Naive thymus-derived CD8-positive, alpha-beta T cell (primary cell): Measurements from ENCODE around the gene MDM4. TPM values are rescaled to one million over a fixed set of nuclear protein-coding genes. Genes with fewer than 3 reads are reported as not detected.

Source experiments
- ATAC-seq, 2 donors: fragments of 150-1000 bp; cut with Tn5 transposase in 1 of 2; sonication (Bioruptor Pico), chemical (Tn5 transposase) in 1 of 2; 1 replicate in 1 of 2; 2 replicates in 1 of 2; pipeline ENCODE4 v1.10.0; 2021; ENCODE audit warnings: mild to moderate bottlenecking in 2 of 2, moderate library complexity in 2 of 2
- POLR2A ChIA-PET: fragments of 350-600 bp; sonication (Branson Sonifier 250); formaldehyde crosslinking; loops from one replicate; lab custom pipeline; 2021; ENCODE audit warnings: antibody characterized with exemption; lab: Charles Lee
- DNase-seq, 10 donors: peaks; one replicate each; pipeline versions ENCODE4 v3.0.0 to v3.0.0-alpha.2; 2020 to 2022
- H3K27ac Mint-ChIP-seq, 10 donors: one replicate each; pipeline ENCODE4 v1.8.0; 2020 to 2022; ENCODE audit warnings: mild to moderate bottlenecking in 10 of 10, mixed read lengths in 10 of 10, moderate library complexity in 4 of 10, inconsistent platforms in 1 of 10
- H3K27me3 Mint-ChIP-seq, 5 donors: one replicate each; pipeline ENCODE4 v1.8.0; 2021 to 2022; ENCODE audit warnings: mixed read lengths in 5 of 5
- H3K36me3 Mint-ChIP-seq, 3 donors: one replicate each; pipeline ENCODE4 v1.8.0; 2020 to 2022; ENCODE audit warnings: mixed read lengths in 3 of 3, mild to moderate bottlenecking in 2 of 3, inconsistent platforms in 1 of 3
- H3K4me1 Mint-ChIP-seq, 4 donors: one replicate each; pipeline ENCODE4 v1.8.0; 2021 to 2022; ENCODE audit warnings: mixed read lengths in 4 of 4
- H3K4me3 Mint-ChIP-seq, 10 donors: one replicate each; pipeline ENCODE4 v1.8.0; 2020 to 2022; ENCODE audit warnings: mild to moderate bottlenecking in 10 of 10, mixed read lengths in 10 of 10, moderate library complexity in 6 of 10, inconsistent platforms in 1 of 10
- H3K9me3 Mint-ChIP-seq, 9 donors: one replicate each; pipeline ENCODE4 v1.8.0; 2020 to 2022; ENCODE audit warnings: mixed read lengths in 9 of 9, mild to moderate bottlenecking in 3 of 9, inconsistent platforms in 1 of 9, moderate library complexity in 1 of 9
- polyA plus RNA-seq, 3 donors: library from polyadenylated mRNA; unstranded; fragments of 300-500 nt; fragmentation: Illumina TruSeq; gene quantifications; one replicate each; pipeline ENCODE4 v1.2.3, GENCODE V29; 2021
- total RNA-seq, 8 experiments: library from RNA in 2 of 8; stranded (reverse) in 2 of 8; gene quantifications; one replicate each; pipeline ENCODE4 v1.2.3 and lab custom pipeline; 2021 to 2026

MDM4 gene, protein sequence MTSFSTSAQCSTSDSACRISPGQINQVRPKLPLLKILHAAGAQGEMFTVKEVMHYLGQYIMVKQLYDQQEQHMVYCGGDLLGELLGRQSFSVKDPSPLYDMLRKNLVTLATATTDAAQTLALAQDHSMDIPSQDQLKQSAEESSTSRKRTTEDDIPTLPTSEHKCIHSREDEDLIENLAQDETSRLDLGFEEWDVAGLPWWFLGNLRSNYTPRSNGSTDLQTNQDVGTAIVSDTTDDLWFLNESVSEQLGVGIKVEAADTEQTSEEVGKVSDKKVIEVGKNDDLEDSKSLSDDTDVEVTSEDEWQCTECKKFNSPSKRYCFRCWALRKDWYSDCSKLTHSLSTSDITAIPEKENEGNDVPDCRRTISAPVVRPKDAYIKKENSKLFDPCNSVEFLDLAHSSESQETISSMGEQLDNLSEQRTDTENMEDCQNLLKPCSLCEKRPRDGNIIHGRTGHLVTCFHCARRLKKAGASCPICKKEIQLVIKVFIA
- 100 to 1,000 TPM; 243 to 272 TPM for total RNA-seq
- 10 to 100 TPM; 10.0 to 23.1 (median 10.7) TPM for polyA plus RNA-seq
- total RNA-seq (lab: John Stamatoyannopoulos, UW) = 125 to 417 (median 239) reads per million in 6 experiments

GRCh38 chr1:204516180-204516879 is at the start of gene MDM4:
TSS of gene MDM4 (plus strand) at chr1:204516406. CDS start at chr1:204525519, 9,113 bp downstream.
- ATAC-seq = peak; percentile 71 to 78
- DNase-seq = peak; percentile 75 to 96 (median 92)
- POLR2A ChIA-PET = interaction anchor here (0.6 to 7.8 kb wide), 24 partner anchors 10 to 958 kb away, joined by 3 to 171 read pairs (median 5); partner anchors contain the start of genes LAX1 and PIK3C2B
- Mint-ChIP-seq H3K27ac (peak within 1 kb of the TSS in 4 of 10 donors; percentile 21 to 99 (median 76)), H3K36me3 (peaks cover 0 to 28% (median 13%) of the 10 kb centered on the region in 3 donors), H3K27me3 (no peaks in the 10 kb centered on the region), H3K9me3 (no peaks in the 10 kb centered on the region), H3K4me1 (peaks cover 19 to 74% (median 62%) of the 10 kb centered on the region in 4 donors), H3K4me3 (no peak within 1 kb of the TSS)

DNA sequence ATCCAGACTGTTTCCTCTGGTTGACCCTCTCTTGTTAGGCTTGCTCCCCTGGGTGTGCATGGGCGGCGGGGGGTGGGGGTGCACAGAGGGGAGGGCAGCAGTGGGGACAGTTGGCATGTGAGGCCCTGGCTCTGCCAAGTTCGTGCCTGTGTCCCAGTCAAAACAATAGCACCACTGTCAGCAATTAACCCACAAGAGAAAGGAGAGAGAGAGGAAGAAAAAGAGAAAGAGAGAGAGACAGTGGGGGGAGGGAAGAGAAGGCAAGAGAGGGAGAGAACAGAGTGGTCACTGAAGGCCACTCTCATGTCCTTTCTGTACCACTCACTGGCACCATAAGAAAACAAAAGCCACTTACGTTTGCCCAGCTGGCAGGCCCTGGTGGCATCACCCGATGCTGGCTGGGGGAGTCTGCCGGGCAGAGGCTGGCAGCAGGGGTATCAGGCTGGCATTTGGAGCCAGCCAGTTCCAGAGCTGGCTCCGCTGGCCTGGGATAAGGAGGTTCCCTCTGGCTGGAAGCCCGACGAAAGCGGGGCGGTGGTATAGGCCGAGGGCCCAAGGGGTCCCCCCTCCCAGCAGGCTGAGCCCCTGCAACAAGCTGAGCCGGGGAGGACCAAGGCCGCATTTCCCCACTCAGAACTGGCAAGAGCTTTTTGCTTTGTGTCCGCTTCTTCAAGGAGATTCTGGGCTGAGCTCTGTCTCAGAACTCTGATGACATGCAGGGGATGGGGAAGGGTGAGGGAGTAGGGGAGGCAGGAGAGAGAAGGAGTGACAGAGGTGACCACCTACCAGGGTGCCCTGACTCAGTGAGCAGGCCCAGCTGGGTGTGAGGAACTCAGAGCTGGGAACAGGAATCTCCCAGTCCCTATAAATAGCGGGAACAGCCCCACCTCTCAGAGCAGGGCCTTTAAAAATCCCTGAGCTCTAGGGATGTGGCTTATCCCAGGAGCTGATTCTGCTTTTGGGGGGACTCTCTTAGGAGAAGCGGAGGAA is 49.5 kb upstream of the MDM4 start:
- DNase-seq = no peak
- H3K4me3 Mint-ChIP-seq = no peak overlapping the region
- H3K9me3 Mint-ChIP-seq = no peaks in the 10 kb centered on the region
- peaks cover 20 to 53% (median 45%) of the 10 kb centered on the region in 4 donors for H3K4me1 Mint-ChIP-seq
- peak overlapping the region in 1 of 10 donors; percentile 40 for H3K27ac Mint-ChIP-seq
- no peaks in the 10 kb centered on the region for H3K27me3 Mint-ChIP-seq
- POLR2A ChIA-PET = interaction anchor here (0.6 to 0.9 kb wide), 3 partner anchors 10 to 27 kb away, joined by 3 to 5 read pairs (median 3); partner anchors contain the start of gene PIK3C2B
- peaks cover 9 to 46% (median 27%) of the 10 kb centered on the region in 3 donors for H3K36me3 Mint-ChIP-seq
- no peak for ATAC-seq

DNA sequence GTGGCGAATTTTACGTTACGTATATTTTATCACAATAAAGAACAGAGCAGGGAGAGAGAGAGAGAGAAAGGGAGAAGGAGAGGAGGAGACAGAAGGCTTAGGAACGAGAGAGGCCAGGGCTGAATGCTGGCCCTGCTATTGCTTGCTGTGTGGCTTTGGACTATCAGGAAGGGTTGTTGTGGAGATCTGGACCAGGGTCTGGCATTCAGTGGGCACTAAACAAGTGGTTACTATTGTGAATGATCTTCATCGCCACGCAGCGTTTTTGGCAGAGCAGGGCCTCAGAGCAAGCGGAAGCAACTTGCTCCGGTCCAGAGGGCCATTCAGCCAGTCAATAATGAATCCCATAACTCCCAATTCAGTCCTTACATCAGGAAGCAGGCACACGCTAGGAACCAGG is 48.0 kb upstream of the MDM4 start:
- peak overlapping the region in 3 of 10 donors; percentile 29 to 80 (median 72) for H3K27ac Mint-ChIP-seq

GRCh38 chr1:204468766-204469302 is 47.4 kb upstream of the MDM4 start:
- no peak overlapping the region for H3K4me3 Mint-ChIP-seq
- ATAC-seq (no peak), DNase-seq (no peak)
- H3K9me3 Mint-ChIP-seq = no peaks in the 10 kb centered on the region
- peak overlapping the region in 1 of 10 donors; percentile 59 for H3K27ac Mint-ChIP-seq
- H3K36me3 Mint-ChIP-seq = peaks cover 9 to 44% (median 30%) of the 10 kb centered on the region in 3 donors
- H3K4me1 Mint-ChIP-seq = peaks cover 11 to 45% (median 30%) of the 10 kb centered on the region in 4 donors
- H3K27me3 Mint-ChIP-seq = no peaks in the 10 kb centered on the region
- POLR2A ChIA-PET = no interaction called here

More for the DNA sequence above, 48.0 kb upstream of the MDM4 start:
- Mint-ChIP-seq H3K4me1 (peaks cover 10 to 47% (median 34%) of the 10 kb centered on the region in 4 donors), H3K27me3 (no peaks in the 10 kb centered on the region), H3K9me3 (no peaks in the 10 kb centered on the region), H3K4me3 (no peak overlapping the region), H3K36me3 (peaks cover 9 to 46% (median 30%) of the 10 kb centered on the region in 3 donors)
- ATAC-seq = no peak
- DNase-seq = no peak
- POLR2A ChIA-PET = no interaction called here

DNA sequence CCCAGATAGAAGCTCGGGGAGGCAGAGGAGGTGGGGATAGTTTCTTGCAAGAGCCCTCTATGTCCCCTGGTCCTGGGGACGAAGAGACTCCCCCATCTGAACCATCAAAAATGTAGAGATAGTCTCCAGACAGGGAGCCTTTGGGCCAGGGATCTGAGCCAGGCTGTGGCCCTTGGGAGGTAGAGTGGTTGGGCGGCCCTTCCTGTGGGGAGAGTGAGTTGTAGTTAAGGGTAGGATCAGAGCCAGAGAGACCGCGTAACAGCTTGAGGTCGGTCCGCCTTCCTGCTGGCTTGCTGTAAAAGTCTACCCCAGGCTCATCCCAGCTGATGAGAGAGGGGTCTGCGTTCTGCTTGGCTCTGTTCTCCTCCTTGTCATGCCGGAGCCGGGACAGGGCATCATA is 46.9 kb upstream of the MDM4 start:
- POLR2A ChIA-PET = no interaction called here
- DNase-seq (no peak), ATAC-seq (no peak)
- Mint-ChIP-seq H3K27ac (no peak overlapping the region), H3K36me3 (peaks cover 9 to 43% (median 30%) of the 10 kb centered on the region in 3 donors), H3K4me1 (peaks cover 10 to 42% (median 26%) of the 10 kb centered on the region in 4 donors), H3K9me3 (no peaks in the 10 kb centered on the region), H3K4me3 (no peak overlapping the region), H3K27me3 (no peaks in the 10 kb centered on the region)

DNA sequence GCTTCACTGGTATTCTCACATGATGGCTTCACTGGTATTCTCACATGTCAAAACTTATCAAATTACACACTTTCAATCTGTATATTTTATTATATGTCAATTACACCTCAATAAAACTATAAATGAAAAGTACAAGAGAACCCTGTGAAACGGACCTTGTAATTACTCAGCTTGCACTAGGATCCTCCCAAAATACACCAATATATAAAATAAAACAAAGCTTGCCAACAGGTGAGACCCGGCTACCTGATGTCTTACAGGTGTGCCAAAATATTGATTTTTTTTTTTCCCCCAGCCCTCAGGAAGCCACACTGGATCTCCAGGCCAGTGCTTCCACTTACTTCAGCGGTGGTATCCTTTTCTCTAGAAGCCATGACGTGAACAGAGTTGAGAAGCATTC is 44.5 kb upstream of the MDM4 start:
- H3K27ac Mint-ChIP-seq = peak overlapping the region in 1 of 10 donors; percentile 24
- no peaks in the 10 kb centered on the region for H3K9me3 Mint-ChIP-seq

DNA sequence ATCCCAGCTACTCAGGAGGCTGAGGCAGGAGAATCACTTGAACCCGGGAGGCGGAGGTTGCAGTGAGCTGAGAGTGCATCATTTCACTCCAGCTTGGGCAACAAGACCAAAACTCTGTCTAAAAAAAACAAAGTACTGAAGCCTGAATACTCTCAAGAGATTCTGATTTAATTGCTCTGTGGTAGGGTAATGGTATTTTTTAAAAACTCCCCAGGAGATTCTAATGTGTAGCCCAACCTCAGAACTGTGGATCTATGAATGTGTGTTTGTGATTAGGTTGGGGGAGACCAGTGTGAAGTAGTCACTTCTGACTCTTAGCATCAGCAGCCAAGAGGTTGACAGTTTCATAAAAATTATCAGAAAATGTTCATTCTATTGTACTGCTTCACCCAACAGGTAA is 43.5 kb upstream of the MDM4 start:
- POLR2A ChIA-PET = no interaction called here
- Mint-ChIP-seq H3K27ac (peak overlapping the region in 2 of 10 donors; percentile 13 to 25), H3K36me3 (peaks cover 9 to 35% (median 26%) of the 10 kb centered on the region in 3 donors), H3K9me3 (no peaks in the 10 kb centered on the region), H3K4me1 (peaks cover 23 to 48% (median 39%) of the 10 kb centered on the region in 4 donors), H3K4me3 (no peak overlapping the region), H3K27me3 (no peaks in the 10 kb centered on the region)
- no peak for DNase-seq
- no peak for ATAC-seq

More for the DNA sequence above, 44.5 kb upstream of the MDM4 start:
- peaks cover 9 to 36% (median 26%) of the 10 kb centered on the region in 3 donors for H3K36me3 Mint-ChIP-seq
- POLR2A ChIA-PET = no interaction called here
- no peaks in the 10 kb centered on the region for H3K27me3 Mint-ChIP-seq
- peaks cover 17 to 43% (median 31%) of the 10 kb centered on the region in 4 donors for H3K4me1 Mint-ChIP-seq
- ATAC-seq (no peak), DNase-seq (no peak)
- H3K4me3 Mint-ChIP-seq = no peak overlapping the region

DNA sequence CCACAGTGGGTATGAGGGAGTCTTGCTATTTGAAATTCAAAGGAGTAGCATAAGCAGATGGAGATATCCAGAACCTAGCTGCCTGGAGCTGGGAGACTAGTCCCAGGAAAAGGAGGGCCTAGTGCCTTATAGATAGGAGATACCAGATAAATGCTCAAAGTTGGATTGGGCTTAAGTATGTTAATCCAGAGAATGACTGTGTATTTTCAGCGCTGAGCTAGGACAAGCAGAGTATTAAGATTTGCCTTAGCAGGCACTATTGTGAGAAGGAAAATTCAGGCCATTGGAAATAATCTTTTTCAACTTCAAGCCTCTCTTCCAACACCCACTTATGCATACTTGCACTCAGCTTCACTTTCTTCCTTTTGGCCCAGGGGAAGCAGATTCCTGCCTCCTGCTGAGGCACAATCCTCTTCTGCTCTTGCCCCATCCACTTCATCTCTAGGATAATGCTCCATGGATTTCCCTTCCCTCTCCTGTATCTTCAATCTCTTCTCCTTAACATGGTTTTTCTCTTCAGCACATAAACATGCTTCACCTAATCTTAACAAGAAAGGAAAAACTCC is 42.7 kb upstream of the MDM4 start:
- ATAC-seq (no peak), DNase-seq (no peak)
- H3K9me3 Mint-ChIP-seq = no peaks in the 10 kb centered on the region
- peaks cover 27 to 56% (median 46%) of the 10 kb centered on the region in 4 donors for H3K4me1 Mint-ChIP-seq
- H3K27ac Mint-ChIP-seq = peak overlapping the region in 6 of 10 donors; percentile 24 to 46 (median 34)
- H3K4me3 Mint-ChIP-seq = no peak overlapping the region
- no peaks in the 10 kb centered on the region for H3K27me3 Mint-ChIP-seq
- POLR2A ChIA-PET = interaction anchor here (1.7 kb wide), 1 partner anchor 21 kb away, joined by 7 read pairs; the partner anchor contains the start of gene PIK3C2B
- H3K36me3 Mint-ChIP-seq = peaks cover 5 to 29% (median 21%) of the 10 kb centered on the region in 3 donors

DNA sequence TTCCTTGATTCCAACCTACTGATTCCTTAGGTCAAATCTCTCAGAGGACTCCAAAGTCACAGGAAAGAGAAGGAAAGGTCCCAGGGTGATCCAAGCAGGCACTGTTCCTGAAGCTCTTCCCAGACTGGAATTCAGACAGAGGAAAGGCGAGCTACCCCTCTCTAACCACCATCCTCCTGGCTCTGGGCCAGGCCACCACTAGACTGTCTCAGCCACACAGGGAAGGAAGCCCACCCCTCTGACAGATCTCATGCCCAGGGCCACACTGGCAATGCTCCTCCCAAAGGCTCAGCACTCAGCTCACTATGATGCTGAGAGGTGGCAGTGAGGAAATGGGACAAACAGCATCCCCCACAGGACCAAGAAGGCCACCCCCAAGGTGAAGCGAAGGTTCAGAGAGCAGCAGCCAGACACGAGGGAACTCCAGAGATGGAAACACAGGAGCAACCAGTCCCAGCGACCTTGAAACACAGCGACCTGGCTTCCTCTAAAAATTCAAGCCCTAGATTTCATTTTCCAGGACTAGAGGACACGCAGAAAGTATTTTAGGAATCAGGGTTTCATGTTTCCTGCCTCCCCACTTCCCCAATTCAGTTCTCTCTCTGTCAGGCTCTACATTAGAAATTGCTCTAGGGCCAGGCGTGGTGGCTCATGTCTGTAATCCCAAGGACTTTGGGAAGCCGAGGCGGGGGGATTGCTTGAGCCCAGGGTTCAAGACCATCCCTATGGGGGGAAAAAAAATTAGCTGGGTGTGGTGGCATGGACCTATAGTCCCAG is 40.4 kb upstream of the MDM4 start:
- H3K4me1 Mint-ChIP-seq = peaks cover 39 to 78% (median 69%) of the 10 kb centered on the region in 4 donors
- peak overlapping the region in 8 of 10 donors; percentile 18 to 72 (median 60) for H3K27ac Mint-ChIP-seq
- DNase-seq (no peak), ATAC-seq (no peak)
- H3K4me3 Mint-ChIP-seq = no peak overlapping the region
- POLR2A ChIA-PET = no interaction called here
- H3K9me3 Mint-ChIP-seq = no peaks in the 10 kb centered on the region
- peaks cover 0 to 18% (median 3%) of the 10 kb centered on the region in 3 donors for H3K36me3 Mint-ChIP-seq
- no peaks in the 10 kb centered on the region for H3K27me3 Mint-ChIP-seq

DNA sequence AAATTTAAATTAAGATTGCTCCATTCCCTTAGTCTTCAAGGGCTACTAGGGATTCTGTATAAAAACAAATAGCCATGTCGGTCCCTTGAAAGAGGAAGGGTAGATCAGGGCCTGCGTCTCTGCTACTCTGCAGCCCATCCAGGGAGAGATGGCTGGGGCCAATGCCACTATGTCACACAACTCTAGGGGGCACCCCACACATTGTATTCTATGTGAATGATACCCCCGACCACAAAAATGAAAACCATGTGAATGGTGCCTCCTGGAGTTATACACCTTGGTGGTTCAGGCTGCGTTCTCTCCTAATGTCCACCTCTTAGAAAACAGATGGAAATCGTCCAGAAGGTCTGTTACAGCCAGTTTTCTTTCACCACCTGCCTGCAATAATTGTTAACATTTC is 39.6 kb upstream of the MDM4 start:
- peaks cover 0 to 19% (median 3%) of the 10 kb centered on the region in 3 donors for H3K36me3 Mint-ChIP-seq
- H3K4me1 Mint-ChIP-seq = peaks cover 45 to 86% (median 76%) of the 10 kb centered on the region in 4 donors
- POLR2A ChIA-PET = no interaction called here
- no peak overlapping the region for H3K4me3 Mint-ChIP-seq
- H3K27ac Mint-ChIP-seq = peak overlapping the region in 2 of 10 donors; percentile 11 to 29
- ATAC-seq (no peak), DNase-seq (no peak)
- H3K27me3 Mint-ChIP-seq = no peaks in the 10 kb centered on the region
- no peaks in the 10 kb centered on the region for H3K9me3 Mint-ChIP-seq
